ENCODE results near the gene COL9A3.

COL9A3 gene

GRCh38 chr20:62779417-62779685, 37.5 kb upstream of the COL9A3 start:
- peaks cover 6% of the 10 kb centered on the region for H3K4me1 ChIP-seq (ENCODE audit: low read length)
- no peaks in the 10 kb centered on the region for H3K9me2 ChIP-seq (replicated peaks; ENCODE audit: insufficient read depth, low read length)
- H3K9ac ChIP-seq (ENCODE audit: low read length), result no peak overlapping the region
- no peaks in the 10 kb centered on the region for H3K79me2 ChIP-seq (ENCODE audit: low read length)
- H3K27ac ChIP-seq (ENCODE audit: low read length), result no peak overlapping the region
- no peak overlapping the region for H3K4me2 ChIP-seq (ENCODE audit: low read depth, low read length)
- DNase-seq, result no peak
- no peaks in the 10 kb centered on the region for H4K20me1 ChIP-seq (ENCODE audit: insufficient read depth, low read length)
- TF ChIP-seq EZH2 (optimal IDR thresholded peaks at IDR 0.05; ENCODE audit: low read depth, low read length), result no peak
- TF ChIP-seq CTCF (IDR thresholded peaks at IDR 0.05; ENCODE audit: low read length), result no peak
- TF ChIP-seq EZH2phosphoT487 (IDR thresholded peaks at IDR 0.05; ENCODE audit: low read length), result no peak
- H3K27me3 ChIP-seq (replicated peaks; ENCODE audit: insufficient read depth, low read length), result peaks cover 83% of the 10 kb centered on the region
- H3K4me3 ChIP-seq (ENCODE audit: low read length), result no peak overlapping the region
- H3K36me3 ChIP-seq (replicated peaks; ENCODE audit: insufficient read depth, low read length), result no peaks in the 10 kb centered on the region
- no peaks in the 10 kb centered on the region for H3F3A ChIP-seq (ENCODE audit: insufficient read depth, low read length)
- no peaks in the 10 kb centered on the region for H3K9me3 ChIP-seq (replicated peaks; ENCODE audit: insufficient read depth, low read length)
- no peak overlapping the region for H2AFZ ChIP-seq (ENCODE audit: low read length)

- Histone ChIP-seq H2AFZ (ENCODE audit: low read length) (no peak overlapping the region), H3K9ac (ENCODE audit: low read length) (no peak overlapping the region), H3K27me3 (replicated peaks; ENCODE audit: insufficient read depth, low read length) (peaks cover 81% of the 10 kb centered on the region), H3K36me3 (replicated peaks; ENCODE audit: insufficient read depth, low read length) (no peaks in the 10 kb centered on the region), H3K27ac (ENCODE audit: low read length) (no peak overlapping the region), H3K79me2 (ENCODE audit: low read length) (no peaks in the 10 kb centered on the region), H3F3A (ENCODE audit: insufficient read depth, low read length) (no peaks in the 10 kb centered on the region), H3K4me2 (ENCODE audit: low read depth, low read length) (no peak overlapping the region), H3K9me3 (replicated peaks; ENCODE audit: insufficient read depth, low read length) (no peaks in the 10 kb centered on the region), H3K4me1 (ENCODE audit: low read length) (peaks cover 6% of the 10 kb centered on the region), H3K9me2 (replicated peaks; ENCODE audit: insufficient read depth, low read length) (no peaks in the 10 kb centered on the region), H3K4me3 (ENCODE audit: low read length) (no peak overlapping the region), H4K20me1 (ENCODE audit: insufficient read depth, low read length) (no peaks in the 10 kb centered on the region)
- TF ChIP-seq EZH2phosphoT487 (IDR thresholded peaks at IDR 0.05; ENCODE audit: low read length) (no peak), EZH2 (optimal IDR thresholded peaks at IDR 0.05; ENCODE audit: low read depth, low read length) (no peak), CTCF (IDR thresholded peaks at IDR 0.05; ENCODE audit: low read length) (no peak)
- DNase-seq, result no peak
These were observed 36.6 kb upstream of the COL9A3 start for GRCh38 chr20:62780204-62780603.

GRCh38 chr20:62780696-62781095, 36.2 kb upstream of the COL9A3 start:
- Histone ChIP-seq H3K4me2 (ENCODE audit: low read depth, low read length) (no peak overlapping the region), H3K79me2 (ENCODE audit: low read length) (no peaks in the 10 kb centered on the region), H4K20me1 (ENCODE audit: insufficient read depth, low read length) (no peaks in the 10 kb centered on the region), H3K27me3 (replicated peaks; ENCODE audit: insufficient read depth, low read length) (peaks cover 79% of the 10 kb centered on the region), H3K9me3 (replicated peaks; ENCODE audit: insufficient read depth, low read length) (no peaks in the 10 kb centered on the region), H3K9me2 (replicated peaks; ENCODE audit: insufficient read depth, low read length) (no peaks in the 10 kb centered on the region), H2AFZ (ENCODE audit: low read length) (no peak overlapping the region), H3K36me3 (replicated peaks; ENCODE audit: insufficient read depth, low read length) (no peaks in the 10 kb centered on the region), H3K4me1 (ENCODE audit: low read length) (peaks cover 6% of the 10 kb centered on the region), H3K9ac (ENCODE audit: low read length) (no peak overlapping the region), H3K4me3 (ENCODE audit: low read length) (no peak overlapping the region), H3F3A (ENCODE audit: insufficient read depth, low read length) (no peaks in the 10 kb centered on the region), H3K27ac (ENCODE audit: low read length) (no peak overlapping the region)
- TF ChIP-seq CTCF (IDR thresholded peaks at IDR 0.05; ENCODE audit: low read length), result no peak
- TF ChIP-seq EZH2 (optimal IDR thresholded peaks at IDR 0.05; ENCODE audit: low read depth, low read length), result no peak
- no peak for TF ChIP-seq EZH2phosphoT487 (IDR thresholded peaks at IDR 0.05; ENCODE audit: low read length)
- DNase-seq, result no peak

All from MM.1S (cell line).